Right forelimb (tissue), 1 donor: ENCODE measurements around the gene CASQ2.
"Not testable (repeated sequence)": the region's sequence is repeated elsewhere in the genome, so short reads cannot be mapped to it uniquely, and the experiment has no call there.

Experiments
- DNase-seq: peaks from one replicate; pipeline ENCODE4 v3.0.0-alpha.2; 2018

CASQ2 gene

DNA sequence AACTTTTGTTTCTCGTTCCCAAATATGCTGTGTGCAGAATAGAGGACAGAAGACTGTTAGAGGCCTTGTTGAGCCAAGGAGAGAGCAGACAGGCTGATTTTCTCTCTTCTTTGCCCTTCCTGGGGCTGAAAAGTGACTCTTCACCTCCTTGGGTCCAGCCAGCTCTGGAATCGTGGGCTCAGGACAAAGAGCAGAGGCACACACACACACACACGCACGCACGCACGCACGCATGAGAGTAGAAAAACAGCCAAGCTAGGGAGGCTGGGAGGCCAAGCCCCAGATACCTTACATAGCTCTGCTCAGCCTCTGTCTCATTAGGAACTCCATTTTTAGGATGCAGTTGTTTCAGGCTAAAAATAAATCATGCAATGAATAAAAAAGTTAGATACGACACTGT lies at the start of gene CASQ2:
CASQ2 (minus strand) TSS at position 166 of the 400 bp plus-strand sequence. CDS start 173 bp downstream, outside the sequence.
- DNase-seq: no peak

DNA sequence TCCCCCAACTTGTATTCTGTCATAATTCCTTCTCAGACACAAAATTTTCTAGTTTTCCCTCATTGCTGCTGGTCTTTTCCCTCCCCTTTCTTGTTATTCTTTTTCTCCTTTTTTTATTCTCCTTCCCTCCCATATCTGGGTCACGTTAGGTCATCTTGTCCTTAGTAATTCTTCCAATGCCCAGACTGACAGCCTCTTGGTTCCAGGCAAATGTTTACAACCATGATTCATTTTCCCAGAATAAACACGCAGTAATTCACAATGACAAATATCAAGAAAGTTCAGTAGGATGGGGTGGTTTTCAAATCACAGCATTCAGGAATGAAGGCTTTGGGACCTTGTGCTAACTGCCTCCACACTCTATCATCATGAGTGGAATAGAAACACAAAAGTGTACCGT lies 47.2 kb upstream of the CASQ2 start:
- DNase-seq: no peak

DNA sequence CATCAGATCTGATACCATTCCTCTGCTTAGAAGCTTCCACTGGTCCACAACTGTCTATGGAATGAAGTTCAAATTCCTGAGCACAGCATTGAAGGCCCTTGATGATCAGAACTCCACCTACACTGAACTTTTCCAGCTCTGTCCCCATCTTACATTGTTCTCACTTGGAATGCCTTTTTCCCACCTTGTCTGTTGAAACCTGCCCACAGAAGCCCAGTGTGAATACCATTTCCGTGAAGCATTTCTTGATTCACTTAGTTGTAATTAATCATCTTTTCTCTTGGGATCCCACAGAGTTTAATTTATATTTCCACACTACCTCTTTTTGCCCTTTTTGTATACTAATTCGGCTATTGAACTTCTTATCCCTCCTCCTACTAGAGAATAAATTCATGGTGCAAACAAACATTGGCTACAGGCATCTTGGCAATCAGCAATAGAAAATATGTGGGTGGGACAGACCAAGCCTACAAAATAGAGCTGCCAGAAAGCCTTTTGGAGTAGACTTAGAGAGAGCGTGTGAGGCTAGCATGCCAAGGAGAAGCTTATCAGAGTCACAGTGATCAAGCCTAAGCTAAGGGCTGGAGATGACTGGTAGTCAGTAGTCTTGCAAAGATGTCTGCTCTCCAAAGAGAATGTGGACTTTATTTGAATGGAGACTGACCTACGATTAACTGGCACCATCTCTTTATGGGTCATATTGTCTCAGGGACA lies 46.3 kb upstream of the CASQ2 start:
- DNase-seq: no peak

DNA sequence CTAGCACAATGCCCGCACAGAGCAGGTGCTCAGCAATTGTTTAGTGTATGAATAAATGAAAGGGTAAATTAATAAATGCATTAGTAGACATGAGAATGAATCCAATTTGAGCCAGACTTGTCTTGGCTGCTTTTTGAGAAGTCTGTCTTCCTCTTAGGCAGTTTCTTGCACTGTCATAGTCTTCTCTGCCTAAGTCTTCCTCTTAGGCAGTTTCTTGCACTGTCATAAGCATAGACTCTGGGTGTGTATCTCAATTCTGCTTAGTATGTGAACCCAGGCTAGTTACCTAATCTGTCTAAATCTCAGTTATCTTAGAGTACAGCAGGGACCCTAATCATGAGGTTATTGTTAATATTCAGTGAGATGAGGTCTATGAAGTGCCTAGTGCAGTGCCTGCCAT lies 45.2 kb upstream of the CASQ2 start:
- no peak for DNase-seq

DNA sequence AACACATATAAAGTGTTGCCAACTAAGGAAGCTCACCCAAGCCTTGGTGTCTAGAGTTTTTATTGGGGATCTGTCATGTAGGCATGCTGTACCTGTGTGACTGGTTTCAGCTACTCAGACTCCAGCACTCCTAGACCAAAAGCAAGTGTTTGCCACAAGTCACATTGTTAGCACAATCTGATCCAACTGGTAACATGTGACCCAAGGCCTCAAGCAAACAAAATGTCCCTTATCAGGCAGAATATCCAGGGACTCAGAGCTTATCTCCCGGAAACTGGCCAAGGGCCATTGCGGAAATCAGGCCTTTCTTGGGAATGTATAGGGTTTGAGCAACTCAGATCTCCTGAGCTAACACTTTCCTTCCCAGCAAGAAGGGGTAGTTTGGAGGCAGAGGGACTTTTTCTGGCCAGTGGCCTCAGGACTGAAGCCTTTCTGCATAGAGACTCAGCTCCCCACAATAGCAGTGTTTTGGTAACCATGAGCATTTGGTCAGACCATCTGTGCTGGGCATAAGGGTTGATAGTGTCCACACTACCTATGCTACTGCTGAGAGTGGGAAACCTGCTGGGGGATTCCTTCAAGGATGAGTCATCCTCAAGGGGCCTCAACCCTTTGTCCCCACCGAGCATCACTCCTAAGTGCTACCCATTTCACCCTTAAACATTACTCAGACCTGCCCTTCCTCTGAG lies 42.8 kb upstream of the CASQ2 start:
- no peak for DNase-seq

DNA sequence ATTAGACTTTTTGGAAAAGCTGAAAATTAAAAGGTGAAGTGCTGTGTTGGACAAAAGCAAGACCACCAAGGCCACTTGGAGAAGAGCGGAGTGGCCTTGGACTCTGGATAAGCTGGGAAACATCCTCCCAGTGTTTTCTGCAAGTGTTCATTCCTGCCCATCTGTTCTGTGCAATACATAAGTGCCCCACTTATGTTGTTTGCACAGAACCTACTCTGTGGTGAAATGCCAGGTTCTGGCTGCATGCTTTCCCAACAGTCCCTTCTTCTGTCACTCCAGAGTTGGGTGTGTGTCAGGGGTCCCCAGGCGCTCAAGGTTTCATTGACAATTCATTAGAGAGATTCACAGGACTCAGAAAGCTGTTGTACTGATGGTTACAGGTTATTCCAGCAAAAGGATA lies 42.1 kb upstream of the CASQ2 start:
- DNase-seq: no peak

DNA sequence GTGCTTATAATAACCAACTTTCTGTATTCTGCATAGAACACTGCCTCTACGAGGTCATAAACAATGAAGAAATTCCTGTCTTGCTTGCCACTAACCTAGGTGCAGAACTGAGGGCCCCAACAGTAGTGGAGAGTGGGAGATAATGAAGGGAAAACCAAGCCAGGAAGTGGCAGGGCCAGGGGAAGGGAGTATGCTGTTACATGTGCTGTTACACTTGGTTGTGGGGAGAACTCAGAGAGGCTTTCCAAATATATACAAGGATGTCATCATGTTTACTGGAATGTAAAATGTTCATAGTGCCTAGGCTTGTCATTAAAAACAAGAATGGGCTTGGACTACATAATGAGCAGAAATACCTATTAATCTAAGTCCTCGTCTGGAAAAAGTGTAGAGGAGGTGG lies 41.3 kb upstream of the CASQ2 start:
- DNase-seq: no peak

DNA sequence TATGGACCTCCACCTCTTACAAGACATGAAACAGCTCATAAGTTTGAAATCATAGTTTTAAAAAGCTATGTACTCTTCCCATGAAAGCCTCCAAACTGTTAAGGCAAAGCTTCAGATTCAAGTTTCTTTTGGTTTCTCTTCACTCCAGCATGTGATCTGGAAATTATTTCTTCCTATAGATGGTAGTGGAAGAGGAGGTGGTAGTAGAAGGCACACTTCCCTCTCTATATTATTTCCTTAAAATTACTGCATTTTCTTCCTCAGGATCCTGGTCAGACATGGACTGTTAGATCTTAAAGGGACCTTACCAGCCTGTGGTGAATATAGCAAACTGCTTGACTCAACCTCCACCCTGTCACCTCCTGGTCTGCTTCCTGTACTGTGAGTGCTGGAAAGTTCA lies 40.6 kb upstream of the CASQ2 start:
- DNase-seq: no peak

DNA sequence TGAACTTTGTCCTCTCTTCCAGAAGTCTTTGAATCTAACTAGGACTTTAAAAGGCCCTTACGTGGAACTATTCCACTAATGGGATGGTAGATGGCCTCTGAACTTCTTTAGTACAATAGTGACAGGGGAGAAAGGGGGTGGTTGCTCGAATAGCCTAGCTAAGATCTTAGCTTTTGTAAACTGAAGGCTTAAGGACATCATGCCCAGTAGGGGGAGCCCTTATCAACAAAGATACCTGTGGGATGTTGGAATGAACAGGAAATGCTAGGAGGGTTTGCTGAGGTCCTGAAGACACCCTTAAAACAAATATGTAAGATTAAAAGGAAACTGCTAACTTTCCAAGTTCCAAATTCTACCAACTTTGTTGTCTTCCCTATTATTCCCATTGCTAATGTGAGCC lies 39.2 kb upstream of the CASQ2 start:
- no peak for DNase-seq

DNA sequence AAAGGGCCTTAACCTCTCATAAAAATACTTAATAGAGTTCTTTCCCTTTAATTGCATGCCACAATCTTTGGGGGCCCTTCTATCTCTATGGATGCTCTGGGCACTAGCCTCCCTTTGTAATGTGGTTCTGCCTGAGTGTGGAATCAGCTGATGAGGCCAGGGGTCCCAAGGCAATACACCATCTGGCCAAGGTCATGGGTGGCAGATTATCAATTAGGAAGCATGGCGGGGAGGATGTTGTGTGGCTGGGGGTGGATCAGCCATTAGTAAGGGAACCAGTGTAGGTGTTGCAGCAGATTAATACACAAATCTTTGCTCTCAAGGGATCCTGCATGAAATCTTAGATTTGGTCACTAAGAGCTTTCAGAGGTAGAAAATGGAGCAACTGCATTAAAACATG lies 37.1 kb upstream of the CASQ2 start:
- no peak for DNase-seq

DNA sequence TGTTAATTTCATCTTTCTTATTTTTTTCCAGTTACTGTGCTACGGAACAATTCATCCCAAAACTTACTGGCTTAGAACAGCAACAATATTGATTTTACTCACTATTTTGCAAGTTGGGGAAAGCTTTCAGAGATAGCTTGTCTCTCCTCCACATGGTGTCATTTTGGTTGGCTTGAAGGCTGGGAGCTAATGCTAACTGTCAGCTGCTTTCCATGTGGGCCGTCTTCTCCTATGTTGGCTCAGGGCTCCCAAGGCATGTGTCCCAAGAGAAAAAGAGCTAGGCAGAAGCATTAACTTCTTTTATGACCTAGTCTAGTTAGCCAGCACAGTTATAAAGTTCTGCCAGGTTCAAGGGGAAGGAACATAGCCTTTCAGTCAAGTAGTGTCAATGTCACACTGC lies 33.9 kb upstream of the CASQ2 start:
- no peak for DNase-seq

DNA sequence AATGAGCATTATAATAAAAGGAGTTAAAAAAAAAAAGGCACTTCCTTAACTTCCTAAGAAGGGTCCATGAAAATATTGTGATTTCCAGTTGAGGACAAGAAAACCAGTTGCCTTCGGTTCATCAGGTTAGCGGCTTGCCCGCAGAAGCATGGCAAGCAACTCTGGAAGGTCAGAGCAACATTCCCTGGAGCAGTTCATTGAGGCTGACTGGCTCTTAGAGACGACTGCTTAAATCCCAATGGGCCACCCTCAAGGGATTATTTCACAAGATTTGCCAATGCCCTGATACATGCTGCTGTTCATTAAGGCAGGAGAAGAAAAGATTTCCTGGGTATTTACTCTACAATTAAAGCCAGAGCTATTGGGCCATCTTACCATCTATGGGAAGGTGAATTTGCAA lies 29.0 kb upstream of the CASQ2 start:
- no peak for DNase-seq

DNA sequence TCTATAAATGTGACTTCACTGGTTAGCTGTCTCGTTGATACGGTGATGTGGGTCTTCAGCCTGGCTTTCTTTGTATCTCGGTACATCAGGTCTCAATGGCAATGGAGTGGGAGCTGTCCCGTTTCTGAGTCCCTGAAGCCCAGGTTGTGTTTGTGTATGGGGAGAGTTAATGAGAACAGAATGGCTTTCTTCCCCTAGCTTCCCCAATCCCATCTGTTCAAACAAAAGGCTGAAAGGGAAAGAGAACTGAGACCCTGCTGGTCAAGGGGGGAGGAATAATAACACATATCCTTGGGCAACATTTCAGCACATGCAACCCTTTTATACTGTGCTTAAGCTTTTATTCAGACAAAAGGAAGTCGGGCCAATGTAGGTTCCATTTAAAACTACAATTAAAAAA lies 28.4 kb upstream of the CASQ2 start:
- no peak for DNase-seq

DNA sequence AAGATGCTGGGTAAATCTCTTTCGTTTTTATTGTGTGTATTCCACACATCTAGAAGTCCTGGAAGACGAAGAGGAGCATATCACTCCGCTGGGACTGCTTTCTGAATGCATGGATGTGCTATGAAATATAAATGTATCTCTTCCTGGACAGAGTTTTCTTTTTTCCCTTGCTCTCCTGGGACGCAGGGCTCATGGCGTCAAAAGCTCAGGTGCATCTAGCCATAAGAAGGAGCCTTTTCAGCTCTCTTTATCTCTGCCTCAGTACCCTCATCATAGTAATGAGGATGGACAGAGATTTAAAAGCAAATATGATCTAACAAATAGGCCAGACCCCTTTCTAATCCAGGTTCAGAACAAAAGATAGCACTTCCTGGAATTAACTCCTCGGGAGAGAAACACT lies 27.5 kb upstream of the CASQ2 start:
- no peak for DNase-seq

DNA sequence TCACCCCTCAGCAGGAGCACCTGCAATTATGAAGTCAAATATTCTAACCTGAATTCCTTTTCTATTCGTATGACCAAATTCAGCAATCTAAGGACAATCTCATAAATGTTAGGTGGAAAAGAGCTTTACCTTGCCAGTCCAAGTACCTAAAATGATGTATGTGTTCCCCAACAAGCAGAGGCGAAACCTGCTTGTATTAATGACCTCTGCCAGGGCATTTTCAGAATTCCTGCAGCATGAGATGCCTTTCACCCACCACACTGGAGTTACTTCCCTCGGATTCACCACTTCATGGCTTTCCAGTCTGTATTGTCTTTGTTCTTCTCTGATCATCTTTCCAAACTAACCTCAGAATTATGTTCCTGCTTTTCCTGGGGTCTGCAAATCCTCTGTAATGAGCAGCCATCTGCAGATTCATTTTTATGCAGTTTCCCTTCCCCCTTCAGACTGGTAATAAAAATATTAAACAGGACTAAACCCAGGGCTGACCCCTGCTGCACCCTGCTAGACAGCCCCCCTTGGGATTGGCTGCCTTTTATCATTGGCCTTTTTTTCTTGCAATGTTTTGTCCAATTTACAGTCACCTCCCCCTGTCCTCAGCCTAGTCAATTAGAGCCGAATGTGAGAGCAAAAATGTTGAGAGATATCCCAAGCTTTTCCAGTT lies 26.6 kb upstream of the CASQ2 start:
- no peak for DNase-seq

DNA sequence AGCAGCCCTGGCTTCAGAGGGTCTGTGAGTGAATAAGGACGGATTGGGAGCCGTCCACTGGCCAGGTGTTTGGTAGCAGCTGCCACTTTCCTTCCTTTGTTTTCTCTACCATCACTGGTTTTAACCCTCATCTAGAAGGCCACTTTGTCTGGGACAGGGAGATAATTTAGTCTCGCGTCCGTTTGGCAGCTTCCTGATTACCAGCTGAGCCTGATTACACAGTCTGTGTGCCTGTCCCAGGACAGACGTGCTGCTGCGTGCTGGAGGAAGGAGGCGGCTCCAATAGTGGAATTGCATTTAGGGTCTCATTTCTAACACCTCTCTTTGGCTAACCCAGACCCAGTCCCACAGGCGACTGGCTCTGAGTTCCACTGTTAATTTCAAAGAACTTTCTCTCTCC lies 24.6 kb upstream of the CASQ2 start:
- no peak for DNase-seq

DNA sequence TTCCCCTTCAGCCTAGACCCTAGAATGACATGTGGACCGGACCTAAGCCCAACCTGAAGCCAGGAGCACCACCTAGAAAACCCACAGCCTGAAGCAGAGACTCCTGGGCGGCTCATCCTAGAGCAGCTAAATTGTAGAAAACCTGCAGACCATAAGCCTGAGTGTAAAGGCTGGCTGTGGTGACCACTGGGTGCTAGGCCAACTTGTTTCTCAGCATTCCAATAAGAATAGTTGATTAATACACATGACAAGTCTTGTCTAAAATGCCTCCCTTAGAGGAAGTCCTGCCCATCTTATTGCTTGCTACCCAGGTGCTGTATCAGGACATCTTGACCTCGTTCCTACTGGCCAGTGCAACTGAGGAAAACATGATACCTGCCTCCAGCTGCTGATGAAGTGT lies 23.3 kb upstream of the CASQ2 start:
- no peak for DNase-seq

DNA sequence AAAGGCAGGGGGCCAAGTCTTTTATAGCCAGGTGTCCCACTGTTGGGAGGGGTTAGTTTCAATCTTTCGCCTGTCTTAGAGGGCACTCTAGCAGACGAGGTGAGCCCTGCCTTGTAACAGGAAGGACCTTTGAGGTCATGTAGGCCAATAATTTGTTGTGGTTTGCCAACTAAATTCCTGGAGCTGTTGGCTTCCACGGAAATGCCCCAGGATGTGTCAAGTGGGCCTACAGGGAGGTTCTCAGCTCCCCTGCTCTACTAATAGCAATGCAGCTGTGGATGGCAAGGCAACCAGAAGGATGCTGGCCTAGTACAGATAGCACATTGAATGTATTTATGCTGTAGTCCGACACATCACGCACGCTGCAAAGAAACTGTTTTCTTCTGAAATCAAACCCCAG lies 22.3 kb upstream of the CASQ2 start:
- DNase-seq: no peak

DNA sequence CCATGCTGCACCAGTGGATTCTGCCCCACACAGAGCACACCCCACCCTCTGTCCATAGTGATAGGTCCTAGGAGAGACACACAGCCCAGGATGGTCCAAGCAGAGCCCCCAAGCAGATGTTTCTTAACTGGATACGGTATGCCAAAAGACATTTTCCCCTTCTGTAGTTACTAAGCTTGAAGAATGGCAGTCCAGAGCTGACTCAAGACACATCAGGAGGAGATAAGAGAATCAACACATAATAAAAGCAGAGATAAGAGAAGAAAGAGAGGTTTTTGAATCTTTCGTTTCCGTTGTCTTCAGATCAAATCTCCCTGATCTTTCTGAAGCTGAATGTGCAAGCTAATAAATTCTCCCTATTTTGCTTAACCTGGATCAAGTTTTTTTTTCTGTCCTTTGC lies 21.8 kb upstream of the CASQ2 start:
- no peak for DNase-seq

DNA sequence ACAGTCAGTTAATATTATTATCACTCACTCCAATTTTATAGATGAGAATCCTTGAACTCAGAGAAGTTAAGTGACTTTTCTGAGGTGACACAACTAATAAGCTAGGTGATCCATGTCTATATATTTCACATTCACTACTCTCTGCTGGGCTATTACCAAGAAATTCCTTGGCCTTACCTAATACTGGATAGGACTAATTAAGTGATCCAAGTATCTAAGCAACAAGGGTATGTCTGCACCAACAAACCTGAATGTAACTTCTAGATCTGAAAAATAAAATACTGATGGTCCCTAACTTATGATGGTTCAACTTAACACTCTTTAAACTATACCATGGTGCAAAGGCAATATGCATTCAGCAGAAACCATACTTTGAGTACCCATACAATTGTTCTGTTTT lies 14.8 kb upstream of the CASQ2 start:
- no peak for DNase-seq

DNA sequence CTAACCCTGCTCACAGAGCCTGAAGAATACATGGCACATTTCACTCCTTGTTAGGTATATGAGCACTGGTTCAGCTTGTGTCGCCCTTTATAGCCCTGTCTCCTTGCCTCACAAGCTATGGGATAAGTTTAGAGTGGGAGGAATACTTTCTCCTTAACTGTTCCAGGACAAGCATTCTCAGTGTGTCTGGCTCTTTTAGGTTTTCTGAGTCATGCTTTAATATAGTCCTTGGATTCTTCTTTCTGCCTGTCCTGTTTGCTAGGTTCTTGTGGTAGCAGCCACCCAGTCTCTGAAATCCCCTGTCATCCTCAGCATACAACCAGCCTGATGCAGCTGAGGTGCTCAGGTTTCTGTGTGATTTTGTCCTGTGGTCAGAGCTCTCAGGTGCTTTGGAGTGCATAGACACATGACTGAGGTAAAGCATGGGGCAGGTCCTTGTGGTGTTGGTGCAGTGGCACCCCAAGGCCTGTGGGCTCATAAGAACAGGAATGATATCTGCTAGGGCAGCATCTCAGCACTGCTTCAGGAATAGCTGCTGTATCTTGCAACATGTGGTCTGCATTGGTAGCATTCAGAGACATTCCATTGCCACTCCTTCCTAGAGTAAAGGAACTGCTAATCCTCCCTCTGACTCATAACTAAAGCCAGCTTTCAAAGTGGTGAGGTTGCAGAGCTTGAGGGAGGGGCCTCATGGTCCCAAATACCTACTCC lies 14.2 kb upstream of the CASQ2 start:
- no peak for DNase-seq

DNA sequence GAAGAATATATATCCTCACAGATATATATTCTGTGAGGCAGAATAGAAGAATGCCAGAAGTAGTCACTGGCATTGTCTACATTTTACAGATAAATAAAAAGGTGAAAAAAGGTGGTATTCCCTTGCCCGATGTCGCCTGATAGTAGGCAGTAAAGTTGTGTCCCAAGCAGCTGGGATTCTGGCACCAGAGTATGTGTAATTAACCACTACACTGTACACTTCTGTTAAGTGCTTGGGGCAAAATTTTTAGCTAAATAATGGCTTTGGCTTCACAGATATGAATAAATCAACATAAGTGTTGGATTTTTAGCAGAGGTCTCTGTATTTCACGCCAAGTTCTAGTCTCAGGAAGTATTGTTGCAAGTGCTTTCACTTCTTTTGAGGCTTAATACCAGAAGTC lies 13.3 kb upstream of the CASQ2 start:
- DNase-seq: no peak

DNA sequence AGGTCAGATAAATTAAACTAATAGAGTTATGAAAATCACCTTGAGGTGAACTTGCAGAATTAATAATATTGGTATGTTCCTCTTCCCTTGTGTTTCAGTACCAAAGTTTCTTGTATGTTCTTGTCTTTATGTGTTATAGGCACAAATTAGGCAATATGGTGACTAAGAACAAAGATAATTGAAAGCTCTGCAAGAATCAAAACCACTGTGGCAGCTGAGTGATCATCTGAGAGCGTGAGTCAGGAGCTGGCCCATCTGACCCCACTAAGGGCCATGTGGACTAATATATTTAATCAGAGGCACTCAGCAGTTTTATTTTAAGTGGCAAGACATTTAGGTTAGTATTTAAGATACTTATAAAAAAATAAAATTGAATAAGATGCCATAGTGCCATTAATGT lies 12.8 kb upstream of the CASQ2 start:
- DNase-seq: no peak

DNA sequence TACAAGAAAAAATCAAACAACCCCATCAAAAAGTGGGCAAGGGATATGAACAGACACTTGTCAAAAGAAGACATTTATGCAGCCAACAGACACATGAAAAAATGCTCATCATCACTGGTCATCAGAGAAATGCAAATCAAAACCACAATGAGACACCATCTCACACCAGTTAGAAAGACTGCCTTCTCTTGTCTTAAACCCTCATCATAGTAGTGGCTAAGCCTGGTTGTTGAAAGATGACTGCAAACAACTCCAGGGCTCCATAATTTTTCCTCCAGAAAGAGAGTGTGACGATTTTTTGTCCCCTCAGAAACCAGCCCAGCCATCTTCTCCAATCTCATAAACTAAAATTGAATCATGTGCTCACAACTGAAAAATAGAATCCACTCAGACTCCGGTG lies 12.1 kb upstream of the CASQ2 start:
- DNase-seq: not testable (repeated sequence)
